Ureter (tissue), 1 donor: ENCODE measurements around the gene DIP2C. TPM values are rescaled to one million over a fixed set of nuclear protein-coding genes. Genes with fewer than 3 reads are reported as not detected.
"Not testable (repeated sequence)": the region's sequence is repeated elsewhere in the genome, so short reads cannot be mapped to it uniquely, and the experiment has no call there.

Source experiments
- DNase-seq: peaks from one replicate; pipeline ENCODE4 v3.0.0-alpha.2; 2020; ENCODE audit warnings: low spot score
- total RNA-seq: library from RNA; stranded (reverse); gene quantifications from one replicate; pipeline ENCODE4 v1.2.4, GENCODE V29; 2023
- donor health status: DM: yes; HTN: yes; CAD: no.

The DIP2C gene
- total RNA-seq, 1 donor from 2014 or later = 26.8 TPM

DNA sequence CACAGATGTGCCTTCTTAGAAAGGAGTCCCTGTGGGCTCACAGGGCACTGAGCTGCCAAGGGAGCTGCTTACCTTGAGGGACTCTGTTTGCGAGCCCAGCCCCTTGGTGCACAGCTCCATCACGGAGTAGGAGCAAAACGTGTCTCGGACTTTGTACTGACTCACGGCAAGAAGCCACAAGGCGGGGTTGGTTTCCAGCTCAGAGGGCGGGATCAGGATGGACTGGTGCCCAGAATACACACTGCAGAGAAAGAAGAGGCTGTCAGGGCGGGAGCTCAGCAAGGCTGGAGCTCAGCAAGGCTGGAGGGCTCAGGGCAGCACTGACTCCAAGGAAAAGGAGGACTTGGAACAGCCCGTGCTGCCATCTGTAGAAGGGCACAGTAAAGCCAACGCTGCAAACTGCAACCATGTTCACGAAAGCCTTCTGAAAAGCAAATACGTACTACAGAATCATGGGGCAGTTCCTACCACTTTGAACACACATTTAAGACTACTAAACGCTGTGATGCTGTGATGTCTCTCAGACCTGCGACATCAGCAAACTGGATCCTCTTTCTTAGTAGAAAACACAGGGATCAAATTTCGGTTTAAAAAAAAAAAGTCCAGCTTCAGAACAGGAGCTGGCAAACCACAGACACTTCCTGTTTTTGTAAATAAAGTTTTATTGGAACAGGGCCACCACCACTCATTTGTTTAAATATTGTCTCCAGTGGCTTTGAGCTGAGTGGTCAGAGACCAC lies 359.9 kb downstream of the DIP2C start:
- peak; percentile 90 for DNase-seq

DNA sequence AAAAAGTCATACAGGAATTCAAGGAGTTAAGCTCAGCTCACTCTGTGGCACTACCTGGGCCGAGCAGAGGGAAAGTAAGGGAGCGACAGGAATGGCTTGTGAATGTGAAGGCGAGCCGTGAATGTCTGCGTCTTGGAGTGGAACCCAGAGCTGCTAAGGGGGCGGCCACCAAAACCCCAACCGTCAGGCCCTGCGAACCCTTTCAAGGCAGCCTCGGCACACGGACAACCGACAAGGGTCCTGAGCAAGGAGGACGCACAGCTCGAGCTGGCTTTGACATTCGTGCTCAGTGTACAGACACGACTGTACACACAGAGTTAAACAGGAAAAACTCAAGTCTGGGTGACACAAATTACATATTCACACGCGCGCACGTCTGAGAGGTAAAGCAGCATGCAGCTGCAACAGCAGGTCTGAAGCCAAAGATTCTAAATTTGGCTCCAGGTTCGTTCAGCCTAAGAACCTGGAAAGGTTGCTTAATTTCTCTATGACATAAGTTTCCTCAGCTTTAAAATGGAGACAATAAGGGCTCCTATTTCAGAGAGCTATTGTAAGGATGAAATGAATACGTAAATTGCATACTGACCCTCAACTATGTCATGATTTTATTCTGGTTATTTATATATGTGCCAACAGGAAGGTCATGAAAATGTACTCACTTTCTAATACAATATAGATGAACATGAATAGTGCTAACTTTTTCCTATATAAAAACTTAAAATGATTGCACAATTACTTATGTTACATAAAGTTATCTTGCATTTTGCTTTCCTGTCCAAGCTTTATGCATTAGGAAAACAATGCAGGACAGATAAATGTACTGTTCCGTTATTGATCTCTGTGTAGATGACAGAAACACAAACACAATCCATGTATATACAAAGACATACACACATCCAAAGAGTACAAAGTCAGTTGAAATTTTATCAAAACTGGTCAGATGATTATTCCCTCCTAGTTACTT lies 361.3 kb downstream of the DIP2C start:
- no peak for DNase-seq

DNA sequence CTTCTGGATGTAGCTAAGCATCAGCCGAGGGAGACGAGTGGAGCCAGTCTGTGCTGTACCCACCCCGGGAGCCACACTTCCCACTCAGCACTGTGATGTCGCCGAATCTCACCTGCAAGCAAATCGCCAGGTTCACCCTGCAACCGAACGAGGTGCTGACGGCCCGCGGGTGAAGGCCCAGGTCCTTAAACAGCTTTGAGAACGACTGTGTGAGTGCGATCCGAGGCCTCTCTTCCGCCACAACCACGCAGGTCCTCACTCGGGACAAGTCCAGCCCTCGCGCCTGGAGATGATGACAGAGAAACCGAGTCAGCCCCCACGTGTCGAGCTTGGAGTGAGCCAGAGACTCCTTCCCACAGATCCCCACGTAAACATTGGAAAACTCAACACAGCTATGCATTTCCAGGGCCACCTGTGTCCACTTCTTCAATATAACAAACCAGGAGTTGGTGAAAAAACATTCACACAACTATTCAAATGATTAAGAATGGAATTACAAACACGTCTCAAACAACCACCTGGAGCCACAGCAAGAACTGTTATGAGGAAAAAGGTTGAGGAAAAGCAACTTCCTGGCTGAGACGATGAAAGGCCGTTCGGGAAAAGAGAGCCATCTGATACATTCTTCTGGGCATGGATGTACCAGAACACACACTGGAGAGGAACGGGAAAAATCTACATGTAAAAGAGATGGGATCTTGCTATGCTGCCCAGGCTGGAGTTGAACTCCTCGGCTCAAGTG lies 362.4 kb downstream of the DIP2C start:
- no peak for DNase-seq

DNA sequence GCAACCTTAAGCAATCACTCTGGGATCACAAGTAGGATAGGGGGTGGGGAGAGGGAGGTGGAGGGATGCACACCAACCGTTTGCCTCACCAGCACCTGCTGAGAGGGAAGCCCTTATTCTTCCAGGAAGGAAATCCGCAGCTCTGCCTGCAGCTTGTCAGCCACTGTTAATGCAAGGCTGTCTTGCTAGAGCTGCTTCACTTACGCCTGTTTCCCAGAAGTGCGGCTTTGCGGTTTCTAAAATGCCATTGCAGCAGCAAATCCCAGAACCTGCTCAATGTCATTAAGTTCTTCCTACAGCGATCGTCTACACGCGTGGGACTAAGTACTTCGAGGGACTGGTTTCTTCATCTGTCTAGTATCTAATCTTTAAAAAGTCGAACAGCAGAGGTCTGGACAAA lies 363.1 kb downstream of the DIP2C start:
- DNase-seq = no peak

DNA sequence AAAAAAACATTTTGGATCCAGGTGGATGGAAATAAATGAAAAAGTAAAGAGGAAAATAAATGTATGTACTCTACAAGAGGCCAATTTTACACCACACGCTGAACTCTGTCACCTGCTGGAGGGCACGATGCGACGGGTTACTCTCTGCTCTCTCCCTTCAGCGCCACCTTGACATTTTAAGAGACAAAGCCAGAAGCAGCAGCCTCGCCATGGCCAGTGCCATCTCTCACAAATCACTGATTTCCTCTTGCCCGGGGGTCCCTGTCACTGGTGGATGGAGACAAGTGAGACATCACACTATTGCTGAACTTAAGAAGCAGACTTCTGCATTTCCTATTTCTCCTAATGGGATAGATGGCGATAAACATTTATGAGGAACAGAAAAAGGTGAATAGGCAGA lies 364.2 kb downstream of the DIP2C start:
- DNase-seq = no peak

DNA sequence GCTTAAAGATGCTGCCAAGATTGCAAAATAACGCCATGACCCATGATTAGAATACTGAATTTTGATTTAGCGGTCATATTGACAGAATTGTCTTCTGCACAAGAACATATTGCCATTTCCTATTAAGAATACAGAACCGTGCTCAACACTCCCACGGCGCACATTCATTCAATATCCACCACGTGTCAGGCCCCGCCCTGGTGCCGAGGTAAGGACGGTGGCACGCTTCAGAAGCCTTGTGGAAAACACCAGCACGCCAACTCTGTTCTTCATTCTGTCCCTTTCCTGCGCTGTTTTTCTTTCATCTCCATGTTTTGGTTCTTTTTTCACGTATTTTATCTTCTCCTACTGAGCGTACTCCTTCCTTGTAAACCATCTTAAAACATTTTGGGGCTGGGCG lies 364.9 kb downstream of the DIP2C start:
- no peak for DNase-seq

DNA sequence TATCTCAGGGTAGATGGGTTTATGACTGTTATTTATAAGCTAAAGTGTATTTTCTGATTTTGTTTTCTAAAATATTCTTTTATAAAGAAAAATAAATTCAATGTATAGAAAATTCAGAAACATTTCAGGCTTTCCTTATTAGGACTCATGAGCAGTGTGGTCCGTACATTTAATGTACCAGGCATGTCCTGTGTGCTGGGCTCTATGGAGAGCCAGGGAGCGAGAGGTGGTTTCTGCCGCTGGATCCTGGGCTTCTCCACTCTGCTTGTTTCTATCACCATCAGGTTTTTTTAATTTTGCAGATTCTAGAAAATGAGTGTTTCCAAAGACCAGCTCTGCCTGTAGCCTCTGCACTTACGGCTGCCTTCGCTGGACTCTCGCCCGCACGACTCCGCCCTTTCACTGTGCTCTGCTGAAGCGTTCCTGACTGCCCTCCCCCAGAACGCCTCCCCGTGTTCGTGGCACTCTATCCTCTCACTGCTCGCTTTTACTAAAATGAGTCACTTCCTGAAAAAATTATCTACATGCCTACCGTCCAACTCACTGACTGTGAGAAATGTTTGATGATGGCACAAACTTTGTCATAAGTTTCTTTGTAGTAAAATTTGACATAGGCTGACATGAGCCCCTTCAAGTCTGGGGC lies 365.7 kb downstream of the DIP2C start:
- DNase-seq = peak; percentile 77

DNA sequence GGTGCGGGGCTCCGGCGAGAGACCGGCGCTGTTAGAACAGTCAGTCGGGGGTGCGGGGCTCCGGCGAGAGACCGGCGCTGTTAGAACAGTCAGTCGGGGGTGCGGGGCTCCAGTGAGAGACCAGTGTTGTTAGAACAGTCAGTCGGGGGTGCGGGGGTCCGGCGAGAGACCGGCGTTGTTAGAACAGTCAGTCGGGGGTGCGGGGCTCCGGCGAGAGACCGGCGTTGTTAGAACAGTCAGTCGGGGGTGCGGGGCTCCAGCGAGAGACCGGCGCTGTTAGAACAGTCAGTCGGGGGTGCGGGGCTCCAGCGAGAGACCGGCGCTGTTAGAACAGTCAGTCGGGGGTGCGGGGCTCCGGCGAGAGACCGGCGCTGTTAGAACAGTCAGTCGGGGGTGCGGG lies 366.4 kb downstream of the DIP2C start:
- not testable (repeated sequence) for DNase-seq

DNA sequence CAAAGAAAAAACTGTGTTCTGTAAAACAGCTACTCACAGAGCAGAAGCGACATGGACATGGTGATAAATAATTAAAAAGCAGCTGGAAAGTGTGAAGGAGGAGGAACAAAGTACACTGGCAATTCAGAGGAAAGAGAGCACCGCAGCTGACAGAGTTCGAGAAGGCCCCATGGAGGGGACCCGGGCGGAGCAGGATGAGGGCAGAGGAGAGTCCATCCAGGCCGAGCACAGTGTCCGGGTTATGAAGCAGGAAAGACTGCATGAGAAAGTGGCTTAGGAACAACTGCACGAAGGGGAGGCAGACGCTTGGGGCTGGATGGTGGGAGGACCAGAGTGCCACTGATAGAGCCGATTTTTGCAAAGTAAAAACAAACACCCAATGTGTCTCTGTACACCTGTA lies 368.7 kb downstream of the DIP2C start:
- no peak for DNase-seq

DNA sequence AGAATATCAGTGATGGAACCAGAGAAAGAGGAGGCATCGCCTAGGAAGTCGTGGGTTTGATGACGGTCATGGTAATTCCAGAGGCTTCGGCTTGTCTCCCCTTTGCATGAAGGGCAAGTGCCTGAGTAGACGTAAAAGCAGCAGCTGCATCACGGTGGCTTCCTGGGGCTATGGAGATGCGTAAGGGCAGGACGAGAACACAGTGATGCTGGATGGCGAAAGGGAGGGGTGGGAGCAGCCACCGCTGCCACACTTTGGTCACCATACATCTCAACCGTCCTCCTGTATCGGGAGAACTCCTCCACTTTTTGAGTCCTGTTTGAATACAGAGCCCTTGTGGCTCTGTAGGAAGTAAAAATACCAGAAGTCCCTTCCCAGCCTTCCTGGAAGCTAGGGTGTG lies 371.5 kb downstream of the DIP2C start:
- no peak for DNase-seq

DNA sequence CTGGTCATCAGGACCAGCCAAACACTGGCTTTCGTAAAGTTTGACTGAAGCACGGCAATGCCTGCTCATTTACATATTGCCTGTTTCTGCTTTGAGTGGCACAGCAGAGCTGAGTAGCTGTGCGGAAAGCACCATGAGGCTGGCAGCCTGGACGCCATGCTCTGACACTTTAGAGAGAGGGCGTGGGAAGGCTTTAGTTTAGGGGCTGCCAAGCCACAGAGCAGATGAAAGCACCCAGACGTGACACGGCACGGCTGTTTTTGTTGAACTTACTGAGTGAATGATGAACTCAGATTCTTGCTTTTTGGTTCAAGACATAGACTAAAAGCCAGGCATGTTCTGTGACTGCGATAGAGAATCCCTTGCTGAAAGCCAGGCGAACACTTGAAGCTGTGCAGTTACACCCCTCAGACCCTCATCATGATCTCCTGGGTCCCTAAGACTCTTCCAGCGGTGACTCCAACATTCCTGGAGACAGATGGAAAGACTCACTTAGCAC lies 372.1 kb downstream of the DIP2C start:
- no peak for DNase-seq

DNA sequence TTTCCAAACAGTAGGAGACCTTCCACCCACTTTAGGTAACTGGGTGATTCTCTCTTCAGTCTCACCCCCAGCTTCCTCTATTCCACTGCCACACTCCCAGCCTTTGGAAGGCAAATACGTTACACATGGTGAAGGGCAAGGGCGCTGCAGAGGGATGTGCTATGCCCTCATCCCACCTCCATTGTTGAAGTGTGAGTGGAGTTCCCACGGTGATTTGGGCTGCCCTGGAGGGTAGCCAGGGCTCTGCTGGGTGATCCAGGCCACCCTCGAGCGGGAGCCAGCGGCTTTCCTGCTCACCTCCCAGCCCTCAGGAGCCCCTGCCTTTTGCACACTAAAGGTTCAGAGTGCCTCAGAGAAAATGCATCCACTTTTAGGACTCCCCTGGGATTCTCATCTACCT lies 373.1 kb downstream of the DIP2C start:
- DNase-seq = no peak

DNA sequence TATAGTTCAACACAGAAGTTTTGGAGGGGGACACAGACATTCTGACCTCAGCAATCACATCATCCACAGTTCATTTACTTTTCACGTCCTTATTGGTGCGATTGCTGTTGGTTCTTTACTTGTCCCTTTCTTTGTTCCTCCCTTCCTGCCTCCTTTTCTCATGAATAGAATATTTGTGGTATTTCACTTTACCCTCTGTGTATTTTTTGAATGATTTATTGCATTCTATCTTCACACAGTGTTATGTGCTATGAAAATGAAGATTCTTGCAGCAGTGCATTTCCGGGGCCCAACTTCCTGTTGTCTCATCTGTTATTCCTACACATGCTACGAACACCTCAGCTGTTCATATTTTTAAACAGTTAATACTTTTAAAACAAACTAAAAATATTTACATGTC lies 374.6 kb downstream of the DIP2C start:
- no peak for DNase-seq

DNA sequence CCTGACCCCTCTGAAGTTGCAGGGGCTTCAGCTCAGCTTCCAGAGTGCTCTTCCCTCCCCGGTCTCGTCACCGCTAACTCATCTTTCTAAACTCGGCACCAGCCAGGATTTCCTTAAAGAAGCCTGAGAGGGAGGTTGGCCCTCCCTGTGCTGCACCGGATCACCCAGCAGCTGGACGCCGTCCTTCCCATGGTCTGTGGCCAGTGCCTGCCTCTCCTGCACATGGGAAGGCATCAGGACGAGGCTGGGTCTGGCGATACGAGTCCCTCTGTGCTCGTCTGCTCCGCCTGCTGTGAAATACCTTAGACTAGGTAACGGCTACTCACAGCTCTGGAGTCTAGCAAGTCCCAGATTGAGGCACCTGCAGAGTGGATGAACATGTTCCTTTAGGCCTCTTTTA lies 375.1 kb downstream of the DIP2C start:
- DNase-seq = peak; percentile 34

DNA sequence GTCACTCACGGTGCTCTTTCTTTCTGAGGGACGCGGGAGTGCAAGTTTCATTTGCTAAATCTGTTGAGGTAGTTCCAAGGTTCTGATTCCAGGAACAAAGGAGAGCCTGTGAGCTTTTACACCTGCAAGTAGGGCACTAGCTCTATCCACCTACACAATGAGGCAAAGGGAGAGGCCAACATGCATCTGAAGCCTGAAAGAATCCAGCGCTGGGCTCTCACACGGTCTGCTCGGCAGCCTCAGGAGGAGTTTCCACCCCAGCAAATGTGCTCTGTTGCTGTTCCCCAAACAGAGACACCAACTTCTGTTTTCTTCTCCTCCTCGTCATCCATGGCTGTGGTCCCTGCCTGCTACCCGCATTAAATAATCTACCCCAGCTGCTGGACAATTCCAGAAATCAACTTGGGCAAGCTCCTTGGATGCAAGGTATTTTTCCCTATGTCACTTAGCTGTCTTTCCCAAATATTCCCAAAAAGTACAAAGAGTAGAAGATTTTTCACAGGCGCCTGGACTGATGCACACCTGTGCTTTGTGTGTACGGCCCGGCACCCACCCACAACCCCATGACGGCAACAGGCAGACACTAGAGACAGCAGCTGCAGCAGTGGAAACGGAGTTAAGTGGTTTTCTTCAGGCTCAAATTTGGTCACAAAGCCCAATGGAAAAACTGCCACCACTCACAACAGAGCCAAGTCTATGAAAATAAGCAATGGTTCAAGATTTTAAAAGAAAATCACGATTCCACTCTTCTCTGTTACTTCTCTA lies 377.4 kb downstream of the DIP2C start:
- DNase-seq = no peak

DNA sequence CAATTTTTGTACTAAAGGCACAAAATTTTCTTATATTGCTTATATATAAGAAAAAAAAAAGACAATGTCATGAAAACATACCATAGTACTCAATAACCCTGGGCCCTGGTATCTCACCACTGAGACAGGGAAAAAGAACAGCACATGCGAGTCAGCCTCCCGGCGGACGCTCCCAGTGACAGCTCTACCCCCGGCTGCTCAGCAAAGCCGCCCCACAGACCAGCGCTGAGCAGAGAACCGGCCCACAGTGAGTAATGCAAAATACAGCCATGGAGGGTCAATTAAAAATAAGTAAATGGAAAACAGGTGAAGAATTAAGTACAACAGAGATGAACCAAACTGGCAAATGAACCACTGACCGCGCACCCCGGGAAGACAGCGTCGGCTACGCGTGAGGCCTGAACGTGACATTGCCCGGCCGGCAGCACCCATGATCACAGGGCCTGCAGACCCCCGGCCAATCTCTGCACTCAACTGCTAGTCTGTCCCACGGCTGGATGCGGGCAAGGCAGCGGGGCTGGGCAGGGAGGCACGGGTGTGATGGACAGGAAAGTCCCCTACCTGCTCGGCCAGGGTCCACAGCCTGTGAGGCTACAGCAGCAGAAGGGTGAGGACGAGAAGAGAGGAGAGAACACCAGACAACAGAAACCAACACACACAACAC lies 378.4 kb downstream of the DIP2C start:
- DNase-seq = no peak

DNA sequence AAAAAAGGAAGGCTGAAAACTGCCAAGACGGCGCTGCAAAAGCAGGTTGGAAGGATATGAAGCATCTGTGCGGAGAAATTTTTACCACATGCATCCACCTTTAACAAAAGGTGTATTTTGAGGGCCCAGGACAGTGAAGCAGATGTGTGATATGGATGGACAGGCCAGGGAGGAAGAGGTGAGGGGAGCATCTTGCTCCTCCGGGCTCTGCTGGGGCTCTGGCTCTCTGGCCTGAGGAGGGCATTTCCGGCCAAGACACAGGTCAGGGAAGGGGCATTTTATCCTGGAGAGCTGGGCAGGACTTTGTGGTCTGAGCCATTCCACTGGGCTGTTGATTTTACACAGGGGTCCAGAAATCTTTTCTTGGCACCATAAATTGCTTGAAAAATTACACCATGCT lies 379.1 kb downstream of the DIP2C start:
- DNase-seq = no peak

DNA sequence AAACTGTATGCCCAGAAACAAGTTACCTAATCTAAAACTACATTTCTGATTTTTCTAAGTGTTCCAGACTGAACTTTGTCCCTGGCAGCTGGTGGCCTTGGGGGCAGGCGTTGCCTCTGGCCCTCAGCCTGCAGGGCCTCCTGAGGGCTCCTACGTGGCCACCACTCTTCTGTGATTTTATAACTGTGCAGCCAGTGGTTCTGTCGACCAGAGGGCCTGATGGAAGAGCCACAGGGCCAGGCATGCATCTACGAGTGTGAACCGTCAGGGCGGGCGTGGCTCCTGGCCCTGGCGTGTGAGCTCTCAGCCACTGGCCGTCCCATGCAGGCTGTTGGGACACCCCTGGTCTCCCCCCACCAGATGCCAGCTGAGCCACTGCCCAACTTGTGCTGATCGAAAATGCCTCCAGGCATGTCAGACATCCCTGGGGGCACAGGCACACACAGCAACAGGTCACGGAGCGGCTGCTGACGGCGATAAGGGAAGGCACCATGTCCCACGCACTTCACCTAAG lies 380.8 kb downstream of the DIP2C start:
- no peak for DNase-seq

DNA sequence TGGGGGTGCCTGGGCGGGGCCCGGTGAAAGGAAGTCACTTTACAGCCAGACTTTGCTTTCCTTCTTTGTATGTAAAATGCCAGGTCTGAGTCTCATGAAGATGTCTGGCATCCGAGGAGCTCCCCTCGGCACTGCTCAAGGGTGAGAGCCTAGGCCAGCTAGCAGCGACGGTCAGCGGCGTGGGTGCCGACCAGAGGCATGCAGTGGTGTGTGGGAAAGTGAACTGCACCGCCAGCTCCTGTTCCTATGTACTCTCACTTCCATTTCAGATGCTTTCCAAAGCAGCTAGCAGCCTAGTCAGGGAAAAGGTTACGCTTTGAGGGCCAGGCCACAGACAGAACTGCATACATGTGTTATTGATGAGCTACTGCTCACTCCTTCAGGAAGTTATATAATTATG lies 381.4 kb downstream of the DIP2C start:
- no peak for DNase-seq

DNA sequence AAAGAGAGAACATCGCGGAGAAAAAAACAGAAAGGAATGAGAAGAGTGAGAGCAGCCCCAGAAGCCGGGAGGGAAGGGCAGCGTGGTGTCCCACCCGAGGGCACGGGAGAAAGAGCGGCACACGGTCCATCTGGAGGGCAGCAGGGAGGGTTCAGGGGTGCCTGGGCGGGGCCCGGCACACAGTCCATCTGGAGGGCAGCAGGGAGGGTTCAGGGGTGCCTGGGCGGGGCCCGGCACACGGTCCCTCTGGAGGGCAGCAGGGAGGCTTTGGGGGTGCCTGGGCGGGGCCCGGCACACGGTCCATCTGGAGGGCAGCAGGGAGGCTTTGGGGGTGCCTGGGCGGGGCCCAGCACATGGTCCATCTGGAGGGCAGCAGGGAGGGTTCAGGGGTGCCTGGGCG lies 381.8 kb downstream of the DIP2C start:
- DNase-seq = no peak
